Glomerular visceral epithelial cell (primary cell): ENCODE results near the gene STXBP5.
"Not testable (repeated sequence)": the region's sequence is repeated elsewhere in the genome, so short reads cannot be mapped to it uniquely, and the experiment has no call there.

Source experiments
- DNase-seq: peaks from one replicate; pipeline ENCODE4 v3.0.0-alpha.2; 2016; ENCODE audit errors: extremely low spot score

Gene STXBP5

DNA sequence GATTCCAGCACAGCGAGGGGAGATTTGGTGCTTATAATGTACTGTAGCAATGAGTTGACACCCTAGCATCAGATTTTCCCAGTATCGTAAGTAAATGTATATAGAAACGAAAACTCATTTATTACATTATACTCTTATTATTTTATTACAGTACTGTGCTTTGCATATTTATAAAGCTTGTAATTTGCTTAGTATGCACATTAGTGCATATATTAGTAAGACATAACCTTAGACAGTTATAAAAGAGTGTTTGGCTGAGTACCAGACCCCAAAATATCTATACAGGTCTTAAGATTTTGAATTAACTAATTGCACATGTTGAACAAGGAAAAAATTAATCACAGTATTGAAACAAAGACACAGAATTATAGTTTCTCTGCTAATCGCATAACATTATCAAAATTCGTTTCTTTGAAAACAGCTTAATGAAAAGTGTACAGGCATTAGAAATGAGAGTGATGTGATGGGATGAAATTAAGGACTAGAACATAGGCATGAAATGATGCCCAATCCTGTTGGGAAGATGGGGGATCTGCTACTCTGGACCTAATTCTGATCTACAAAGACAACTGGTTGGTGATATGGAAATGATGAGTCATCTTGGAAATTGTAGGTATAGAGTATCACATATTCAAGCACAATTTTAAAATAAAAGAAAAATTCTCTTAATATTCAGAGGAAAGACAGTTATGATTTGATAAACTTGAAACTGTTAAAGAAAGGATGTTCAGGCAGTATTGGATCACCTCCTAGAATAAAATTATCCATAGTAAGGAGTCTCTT is 42.8 kb downstream of the STXBP5 start:
- DNase-seq: no peak

DNA sequence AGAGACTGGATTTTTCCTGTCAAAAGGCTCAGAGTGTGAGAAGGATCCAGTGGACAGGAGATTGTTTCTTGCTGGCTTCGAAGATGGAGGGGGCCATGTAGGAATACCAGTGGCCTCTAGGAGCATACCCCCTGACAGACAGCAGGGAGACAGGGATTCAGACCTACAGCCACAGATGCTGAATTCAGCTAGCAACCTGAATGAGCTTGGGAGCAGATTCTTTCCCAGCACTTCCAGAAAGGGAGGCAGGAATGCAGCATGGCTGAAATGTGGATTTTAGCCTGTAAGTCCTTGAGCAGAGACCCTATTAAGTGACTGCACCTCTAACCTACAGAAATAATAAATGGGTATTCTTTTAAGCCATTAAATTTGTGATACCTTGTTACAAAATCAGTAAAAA is 44.6 kb downstream of the STXBP5 start:
- no peak for DNase-seq

DNA sequence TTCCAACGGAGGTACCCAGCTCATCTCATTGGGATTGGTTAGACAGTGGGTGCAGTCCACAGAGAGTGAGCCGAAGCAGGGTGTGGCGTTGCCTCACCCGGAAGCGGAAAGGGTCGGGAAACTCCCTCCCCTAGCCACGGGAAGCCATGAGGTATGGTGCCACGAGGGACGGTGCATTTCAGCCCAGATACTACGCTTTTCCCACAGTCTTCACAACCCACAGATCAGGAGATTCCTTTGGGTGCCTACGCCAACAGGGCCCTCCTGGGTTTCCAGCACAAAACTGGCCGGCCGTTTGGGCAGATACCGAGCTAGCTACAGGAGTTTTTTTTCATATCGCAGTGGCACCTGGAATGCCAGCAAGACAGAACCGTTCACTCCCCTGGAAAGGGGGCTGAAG is 46.9 kb downstream of the STXBP5 start:
- DNase-seq: no peak

DNA sequence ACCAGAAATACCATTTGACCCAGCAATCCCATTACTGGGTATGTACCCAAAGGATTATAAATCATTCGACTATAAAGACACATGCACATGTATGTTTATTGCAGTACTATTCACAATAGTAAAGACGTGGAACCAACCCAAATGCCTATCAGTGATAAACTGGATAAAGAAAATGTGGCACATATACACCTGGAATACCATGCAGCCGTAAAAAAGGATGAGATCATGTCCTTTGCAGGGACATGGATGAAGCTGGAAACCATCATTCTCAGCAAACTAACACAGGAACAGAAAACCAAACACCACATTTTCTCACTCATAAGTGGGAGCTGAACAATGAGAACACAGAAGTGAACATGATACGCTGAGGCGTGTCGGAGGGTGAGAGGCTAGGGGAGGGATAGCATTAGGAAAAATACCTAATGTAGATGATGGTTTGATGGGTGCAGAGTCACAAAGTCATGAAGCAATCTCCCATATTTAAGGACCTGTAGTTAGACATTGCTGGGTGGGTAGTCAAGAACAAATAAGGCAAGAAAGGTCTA is 50.8 kb downstream of the STXBP5 start:
- DNase-seq: not testable (repeated sequence)

DNA sequence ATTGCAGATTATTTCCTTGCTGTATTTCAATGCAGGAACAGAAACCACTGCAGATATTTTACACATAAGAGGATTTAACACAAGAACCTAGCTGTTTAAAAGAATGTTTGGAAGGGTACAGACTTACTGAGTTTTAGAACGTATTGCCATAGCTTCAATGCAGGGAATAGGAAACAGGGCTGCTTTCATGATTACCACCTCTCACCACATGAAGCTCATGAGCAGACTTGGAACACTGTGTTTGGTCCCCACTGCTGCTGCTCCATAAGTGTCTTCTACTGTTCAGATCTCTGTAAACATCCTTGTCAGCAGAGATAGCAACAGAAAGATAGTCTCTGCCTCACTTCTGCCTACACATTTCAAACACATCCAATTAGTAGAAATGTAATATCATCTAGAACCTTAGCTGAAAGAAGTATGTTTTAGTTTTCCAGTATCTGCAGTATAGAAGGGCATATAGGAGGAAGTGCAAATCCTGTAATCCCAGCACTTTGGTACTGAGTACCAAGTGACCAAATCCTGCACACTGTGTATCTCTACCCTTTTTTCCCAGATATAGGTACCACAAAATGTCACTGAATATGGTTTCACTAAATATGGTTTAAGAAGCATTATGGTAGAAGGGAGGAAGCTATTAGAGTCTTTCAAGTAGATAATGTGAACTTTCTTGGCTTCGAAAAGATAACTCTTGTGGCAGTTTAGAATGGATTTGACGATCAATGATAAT is 51.9 kb downstream of the STXBP5 start:
- no peak for DNase-seq

DNA sequence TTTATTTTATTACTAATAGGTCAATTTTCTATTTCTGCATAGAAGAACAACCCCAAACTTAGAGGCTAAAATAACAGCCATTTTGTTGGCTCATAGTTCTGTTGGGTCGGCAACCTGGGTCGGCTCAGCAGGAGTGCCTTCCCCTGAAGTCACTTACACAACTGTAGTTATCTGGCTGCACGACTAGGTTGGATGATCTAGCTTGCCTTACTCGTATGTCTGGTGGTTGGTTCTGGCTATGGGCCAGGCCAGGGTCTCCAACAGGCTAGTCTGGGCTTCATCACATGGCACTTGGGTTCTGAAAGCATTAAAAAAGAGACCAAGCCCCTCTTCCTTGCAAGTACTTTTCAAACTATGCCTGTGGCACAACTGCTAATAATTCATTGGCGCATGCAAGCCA is 53.5 kb downstream of the STXBP5 start:
- no peak for DNase-seq

DNA sequence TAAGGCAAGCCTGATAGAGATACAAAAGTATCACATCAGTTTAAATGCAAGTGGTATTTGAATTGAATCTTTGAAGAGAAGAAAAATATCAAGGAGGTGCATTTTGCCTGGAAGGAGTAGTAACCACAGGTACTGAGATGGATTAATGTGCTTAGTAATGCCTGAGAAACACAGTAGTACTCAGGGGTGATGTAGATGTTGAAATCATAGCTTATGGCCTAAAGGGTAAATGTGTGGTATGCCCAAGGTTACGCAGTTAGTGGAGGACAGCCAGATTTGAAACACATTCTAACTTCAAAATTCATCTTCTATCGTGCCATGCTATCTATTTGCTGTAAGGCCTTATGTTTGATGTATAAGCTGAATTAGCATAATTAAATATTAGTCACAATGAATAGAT is 55.9 kb downstream of the STXBP5 start:
- no peak for DNase-seq

DNA sequence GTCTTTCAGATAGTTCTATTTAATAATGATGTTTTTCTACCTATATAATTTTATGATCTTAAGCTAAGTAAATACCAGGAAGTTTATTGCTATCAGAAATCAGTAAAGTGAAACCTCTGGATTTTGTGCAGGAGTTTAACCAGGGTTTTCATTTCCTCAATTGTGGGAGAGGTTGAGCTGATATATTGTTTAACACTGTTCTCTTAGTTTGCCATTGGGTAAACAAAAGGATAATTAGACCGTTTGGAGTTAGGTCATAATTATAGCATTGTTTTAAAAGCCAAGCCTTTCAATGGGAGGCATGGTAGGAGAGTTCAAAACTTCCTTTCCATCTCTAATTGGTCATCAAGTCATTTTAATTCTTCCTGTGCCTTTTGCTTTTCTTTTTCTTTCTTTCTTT is 58.7 kb downstream of the STXBP5 start:
- DNase-seq: no peak

DNA sequence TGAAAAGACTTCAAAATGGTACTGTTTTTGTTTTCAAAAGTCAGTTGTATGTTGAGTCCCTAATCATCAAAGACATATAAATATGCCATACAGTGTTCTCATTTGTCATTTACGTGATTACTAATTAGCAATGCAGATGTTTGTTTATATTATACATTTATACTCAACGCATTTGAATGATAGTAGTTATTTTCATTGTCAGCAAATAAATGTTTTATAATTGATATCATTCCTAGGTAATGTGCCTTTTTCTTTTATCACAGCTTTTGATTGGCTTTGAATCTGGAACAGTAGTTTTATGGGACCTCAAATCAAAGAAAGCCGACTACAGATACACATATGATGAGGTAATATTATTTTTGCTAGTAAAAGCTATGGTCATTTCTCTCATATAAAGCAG is 62.6 kb downstream of the STXBP5 start:
- DNase-seq: no peak

DNA sequence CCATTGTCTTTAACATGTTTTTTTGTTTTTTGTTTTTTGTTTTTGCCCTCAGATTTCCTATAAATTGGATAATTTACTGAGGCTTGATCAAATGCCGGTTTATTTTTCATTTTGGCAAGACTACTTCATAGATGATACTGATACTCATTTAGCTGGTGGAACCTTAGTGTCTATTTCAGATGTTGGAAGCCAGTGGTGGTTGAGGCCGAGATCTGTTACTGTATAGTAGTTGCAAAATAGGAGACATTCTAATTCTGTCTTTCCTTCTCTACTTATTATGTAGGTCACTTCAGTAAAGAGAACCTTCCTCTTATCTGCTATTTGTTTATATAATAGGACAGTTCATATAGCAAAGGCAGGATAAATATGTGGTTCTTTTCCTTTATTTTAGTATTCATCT is 63.4 kb downstream of the STXBP5 start:
- no peak for DNase-seq

DNA sequence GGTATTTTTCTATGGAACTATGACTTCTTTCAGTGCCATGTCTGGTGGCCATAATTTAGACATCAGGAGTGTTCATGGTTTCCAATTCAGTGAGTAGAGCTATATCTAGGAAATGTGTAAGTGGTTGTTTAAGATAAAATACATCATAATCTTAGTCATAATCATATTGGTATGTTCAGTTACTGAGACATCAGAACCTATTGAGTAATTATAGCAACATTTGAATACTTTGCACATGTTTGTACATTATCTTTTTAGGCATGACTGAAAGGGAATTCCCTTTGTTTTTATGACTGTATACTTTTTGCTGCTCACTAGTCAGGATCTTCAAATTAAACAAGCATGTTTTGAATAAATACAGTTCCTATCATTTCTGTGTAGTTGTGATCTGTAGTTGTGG is 64.0 kb downstream of the STXBP5 start:
- DNase-seq: no peak

DNA sequence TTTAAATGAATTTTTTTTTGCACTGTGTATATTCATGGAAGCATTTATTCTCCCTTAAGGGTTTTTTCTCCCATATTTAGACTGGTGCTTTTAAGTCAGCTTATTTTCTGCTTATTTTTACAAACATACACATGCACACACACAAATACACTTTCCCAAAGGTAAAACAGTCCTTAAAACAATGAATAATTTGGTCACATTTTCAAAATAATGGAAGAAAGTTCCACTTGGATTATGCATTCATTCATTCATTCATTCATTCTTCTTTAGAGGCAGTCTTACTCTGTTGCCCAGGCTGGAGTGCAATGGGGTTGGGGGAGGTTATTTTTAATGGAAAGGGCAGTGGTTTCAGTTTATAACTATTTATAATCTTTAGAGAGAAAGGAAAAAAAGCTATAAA is 69.8 kb downstream of the STXBP5 start:
- no peak for DNase-seq

DNA sequence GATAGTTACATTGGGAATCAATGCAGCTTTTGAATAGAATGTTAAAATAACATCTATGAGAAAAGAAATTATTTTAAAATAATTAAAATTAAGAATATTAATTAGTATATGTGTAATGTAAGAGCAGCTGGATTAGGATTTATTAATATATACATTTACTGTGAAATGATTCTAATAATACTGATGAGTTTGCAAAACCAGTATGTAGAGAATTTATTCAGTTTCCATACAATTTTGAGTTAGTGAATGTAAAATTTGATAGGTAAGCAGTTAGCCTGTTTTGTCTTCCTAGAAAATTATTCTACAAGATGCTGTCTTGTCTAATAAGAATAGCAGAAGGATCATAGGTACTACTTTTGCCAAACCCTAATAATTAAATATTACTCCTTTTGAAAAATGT is 70.6 kb downstream of the STXBP5 start:
- DNase-seq: no peak

DNA sequence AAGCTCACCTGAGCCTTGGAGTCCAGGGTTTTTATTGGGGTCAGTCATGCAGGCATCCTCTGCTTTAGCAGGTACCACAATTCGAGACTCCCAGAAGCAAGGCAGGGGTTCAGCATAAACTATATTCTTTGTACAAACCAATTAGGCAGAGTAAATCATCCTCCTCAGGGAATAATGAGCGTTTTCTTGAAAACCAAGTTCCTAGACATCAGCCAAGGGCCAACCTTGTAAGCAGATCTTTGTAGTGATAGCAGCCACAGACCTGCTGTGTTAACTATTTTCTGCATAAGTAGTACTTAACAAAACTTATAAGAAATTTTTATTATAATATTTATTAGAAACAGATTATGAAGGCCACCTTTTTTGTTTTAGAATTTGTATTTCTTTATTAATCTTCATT is 74.7 kb downstream of the STXBP5 start:
- DNase-seq: no peak

DNA sequence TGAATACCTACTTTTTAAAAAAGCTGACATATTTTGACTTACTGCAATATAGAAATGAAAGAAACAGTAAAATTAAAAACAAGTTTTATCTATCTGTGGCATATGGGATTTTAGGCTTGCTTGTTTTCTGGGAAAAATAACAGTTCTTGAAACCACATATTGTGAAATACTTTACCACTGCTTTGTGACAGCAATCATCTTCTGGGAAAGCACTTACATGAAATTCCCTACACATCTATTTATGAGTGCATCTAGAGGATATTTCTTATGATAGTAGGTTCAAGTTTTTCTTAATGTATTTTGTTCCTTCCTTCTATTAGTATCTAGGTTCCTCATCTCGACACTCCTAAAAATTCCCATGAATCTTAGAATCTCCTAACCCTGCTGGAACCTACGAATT is 75.2 kb downstream of the STXBP5 start:
- DNase-seq: no peak

DNA sequence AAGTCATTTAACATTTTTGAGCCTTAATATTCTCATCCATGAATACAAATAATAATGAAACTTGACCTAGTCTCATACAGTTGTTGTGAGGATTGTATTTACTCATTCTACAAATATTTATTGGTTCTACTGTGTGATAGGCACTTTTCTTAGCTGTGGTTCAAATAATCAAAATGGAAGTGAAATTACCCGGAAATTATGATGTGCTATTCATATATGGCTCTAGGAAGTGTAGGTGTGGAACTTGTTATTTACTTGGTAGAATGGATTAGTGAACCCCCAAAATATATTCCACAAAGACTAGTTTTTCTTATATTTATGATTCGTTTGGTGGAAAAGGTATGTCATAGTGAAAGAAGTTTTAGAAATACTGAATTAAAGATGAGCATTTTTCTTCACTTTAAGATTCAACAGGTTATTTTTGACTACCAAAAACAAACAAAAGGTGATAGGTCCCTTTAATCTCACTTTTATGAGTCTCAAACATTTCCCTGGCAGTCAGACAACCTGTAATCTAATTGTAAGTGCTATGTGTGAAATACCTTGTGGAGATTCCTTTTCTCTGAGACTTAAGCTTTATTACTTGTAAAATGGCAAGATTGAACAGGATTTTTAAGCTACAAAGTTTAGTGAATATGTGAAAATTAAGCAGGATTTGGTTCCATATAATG is 77.8 kb downstream of the STXBP5 start:
- no peak for DNase-seq

DNA sequence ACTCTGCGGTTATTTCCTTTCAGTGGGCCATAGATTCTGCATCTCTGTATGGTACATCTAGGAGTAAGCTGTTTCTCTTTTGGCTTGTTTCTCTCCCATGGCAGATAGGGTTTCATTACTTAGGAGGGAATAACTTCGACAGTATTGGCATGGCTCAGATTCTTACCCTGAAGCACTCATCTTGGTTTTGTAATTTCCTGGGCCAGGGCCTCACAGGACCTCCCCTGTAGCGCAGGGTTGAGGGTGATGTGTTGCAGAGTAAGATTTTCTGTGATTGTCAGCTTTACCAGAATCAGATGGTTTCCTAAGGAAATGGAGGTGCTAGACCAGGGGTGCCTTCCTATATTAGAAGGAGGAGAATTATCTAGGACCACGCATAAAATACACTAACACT is 78.3 kb downstream of the STXBP5 start:
- no peak for DNase-seq

DNA sequence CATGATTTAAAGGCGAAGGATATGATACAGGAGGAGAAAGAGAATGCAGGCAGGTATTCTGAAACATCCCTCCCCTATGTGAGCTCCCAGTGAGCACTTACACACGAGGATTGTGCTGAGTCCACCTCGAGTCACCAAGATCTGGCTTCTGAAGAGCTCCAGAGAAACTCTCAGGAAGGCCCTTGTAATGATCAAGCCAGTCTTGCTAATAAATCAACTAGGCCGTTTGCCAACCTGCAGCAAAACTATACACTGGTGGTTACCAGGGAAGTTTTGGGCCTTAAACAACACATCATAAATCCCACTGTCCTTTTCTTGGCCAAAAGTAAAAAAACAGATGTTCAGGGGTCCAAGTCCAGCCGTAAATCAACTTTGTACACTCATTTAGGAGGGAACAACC is 79.2 kb downstream of the STXBP5 start:
- no peak for DNase-seq

DNA sequence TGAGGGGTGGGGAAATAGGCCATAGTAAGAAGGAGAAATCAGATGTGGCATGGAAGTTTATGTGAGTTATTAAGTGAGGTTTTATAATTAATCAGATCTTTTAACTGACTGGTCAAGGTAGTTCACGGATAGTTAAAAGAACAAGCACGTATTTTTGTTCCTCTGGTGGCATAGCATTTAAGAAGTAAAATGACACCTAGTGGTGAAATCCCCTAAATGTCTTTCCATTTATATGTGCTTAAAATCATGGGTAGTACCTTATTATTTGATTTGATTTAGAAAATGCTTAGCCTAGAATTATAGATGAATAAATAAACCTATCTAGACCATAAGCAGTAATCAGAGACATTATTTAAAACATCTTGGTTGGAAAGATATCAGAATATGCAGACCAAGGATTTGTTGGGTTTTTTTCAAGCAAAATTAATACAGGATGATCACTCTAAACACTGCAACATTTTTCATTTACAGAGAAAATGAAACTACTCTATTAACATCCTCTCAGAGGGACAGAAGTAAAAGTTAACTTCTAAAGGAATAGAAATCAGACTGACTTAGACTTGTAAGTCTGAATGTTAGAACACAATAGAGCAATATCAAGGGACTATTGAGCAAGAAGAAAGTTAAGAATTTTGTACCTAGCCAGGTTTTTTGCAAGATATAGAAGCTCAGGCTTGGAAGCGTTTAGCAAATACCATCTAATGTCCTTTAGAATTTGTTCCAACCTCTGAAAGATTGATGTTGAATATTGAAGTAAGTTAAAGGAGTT is 81.1 kb downstream of the STXBP5 start:
- peak; percentile 23 for DNase-seq

DNA sequence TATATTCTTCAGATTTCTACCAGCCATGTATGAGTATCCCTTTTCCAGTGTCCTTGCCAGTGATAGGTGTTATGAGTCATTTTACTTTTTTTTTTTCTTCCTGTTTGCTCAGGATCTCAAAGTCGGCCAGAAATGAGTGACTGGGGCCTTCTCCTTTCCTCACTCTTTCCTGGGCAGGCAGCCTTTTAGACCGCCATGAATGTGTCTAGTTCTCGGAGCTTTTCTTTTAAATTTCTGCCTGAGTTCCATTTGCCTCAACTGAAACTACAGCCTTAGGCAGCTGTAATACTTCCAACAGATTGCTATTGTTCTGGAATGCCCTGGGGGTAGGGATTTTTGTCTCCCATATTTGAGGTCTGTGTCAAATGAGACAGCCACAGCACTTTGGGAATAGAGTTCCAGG is 83.7 kb downstream of the STXBP5 start:
- DNase-seq: peak; percentile 36

DNA sequence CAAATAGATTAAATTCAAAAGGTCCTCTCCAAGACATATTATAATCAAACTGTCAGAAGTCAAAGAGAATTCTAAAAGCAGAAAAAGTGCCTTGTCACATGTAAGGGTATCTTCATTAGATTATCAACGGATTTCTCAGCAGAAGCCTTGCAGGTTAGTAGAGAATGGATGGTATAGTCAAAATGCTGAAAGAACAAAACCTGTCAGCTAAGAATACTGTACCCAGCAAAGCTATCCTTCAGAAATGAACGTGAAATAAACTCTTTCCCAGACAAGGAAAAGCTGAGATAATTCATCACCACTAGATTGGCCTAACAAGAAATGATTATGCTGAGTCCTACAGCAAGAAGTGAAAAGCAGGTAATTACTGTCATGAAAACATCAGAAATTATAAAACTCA is 92.9 kb downstream of the STXBP5 start:
- no peak for DNase-seq
